HepG2 (cell line): ENCODE measurements around the gene C1QB. TPM values are rescaled to one million over a fixed set of nuclear protein-coding genes. Genes with fewer than 3 reads are reported as not detected.

Experiments
- AHR ChIP-seq: IDR thresholded peaks from 2 replicates; pipeline ENCODE4 v1.6.1; 2018; ENCODE audit warnings: missing genetic modification reagents, missing compliant biosample characterization
- EHMT2 ChIP-seq: fragments of 200-600 bp; sonication (generic); IDR thresholded peaks from 2 replicates; pipeline ENCODE4 v1.7.0; 2017; ENCODE audit warnings: antibody characterized with exemption, low read depth, low read length, borderline replicate concordance
- KDM2A ChIP-seq: sonication (generic); formaldehyde crosslinking; IDR thresholded peaks from 2 replicates; pipeline ENCODE4 v1.4.0; 2020; ENCODE audit warnings: low read depth, missing genetic modification reagents, borderline replicate concordance
- KLF16 ChIP-seq, 2 experiments: sonication (generic) in 1 of 2; formaldehyde crosslinking in 1 of 2; IDR thresholded peaks; 2 replicates each; pipeline versions ENCODE4 v1.6.1 to v1.8.0; 2016 to 2023; ENCODE audit warnings: missing genetic modification reagents in 2 of 2, missing compliant biosample characterization in 1 of 2
- MIXL1 ChIP-seq: IDR thresholded peaks from 2 replicates; pipeline ENCODE4 v1.6.1; 2016
- NCOA1 ChIP-seq: sonication (generic); formaldehyde crosslinking; IDR thresholded peaks from 2 replicates; pipeline ENCODE4 v1.9.0; 2021; ENCODE audit warnings: missing genetic modification reagents
- SALL2 ChIP-seq: sonication (generic); formaldehyde crosslinking; IDR thresholded peaks from 2 replicates; pipeline ENCODE4 v1.8.1; 2023; ENCODE audit warnings: mild to moderate bottlenecking, missing genetic modification reagents, inconsistent platforms
- SRY ChIP-seq: sonication (generic); formaldehyde crosslinking; IDR thresholded peaks from 2 replicates; pipeline ENCODE4 v1.8.0; 2022; ENCODE audit warnings: mild to moderate bottlenecking, missing genetic modification reagents
- YEATS2 ChIP-seq: sonication (generic); formaldehyde crosslinking; IDR thresholded peaks from 2 replicates; pipeline ENCODE4 v1.4.0; 2020; ENCODE audit warnings: missing genetic modification reagents, borderline replicate concordance
- ZNF101 ChIP-seq: sonication (generic); formaldehyde crosslinking; IDR thresholded peaks from 2 replicates; pipeline ENCODE4 v1.4.0; 2020; ENCODE audit warnings: mild to moderate bottlenecking, low read depth, missing genetic modification reagents, borderline replicate concordance
- ZNF232 ChIP-seq: sonication (generic); formaldehyde crosslinking; IDR thresholded peaks from 2 replicates; pipeline ENCODE4 v1.4.0; 2020; ENCODE audit warnings: missing genetic modification reagents, borderline replicate concordance
- ZNF253 ChIP-seq: sonication (generic); formaldehyde crosslinking; IDR thresholded peaks from 2 replicates; pipeline ENCODE4 v1.8.0; 2022; ENCODE audit warnings: mild to moderate bottlenecking, missing genetic modification reagents, borderline replicate concordance
- ZNF30 ChIP-seq: sonication (generic); formaldehyde crosslinking; IDR thresholded peaks from 2 replicates; pipeline ENCODE4 v1.5.0; 2020; ENCODE audit warnings: mild to moderate bottlenecking, missing genetic modification reagents
- ZNF331 ChIP-seq: sonication (generic); formaldehyde crosslinking; IDR thresholded peaks from 2 replicates; pipeline ENCODE4 v1.4.0; 2020; ENCODE audit warnings: missing genetic modification reagents
- ZNF335 ChIP-seq: sonication (generic); formaldehyde crosslinking; IDR thresholded peaks from 2 replicates; pipeline ENCODE4 v1.4.0; 2020; ENCODE audit warnings: missing genetic modification reagents
- ZNF530 ChIP-seq: sonication (generic); formaldehyde crosslinking; IDR thresholded peaks from 2 replicates; pipeline ENCODE4 v1.5.0; 2020; ENCODE audit warnings: low read depth, mild to moderate bottlenecking, missing genetic modification reagents
- polyA plus RNA-seq, 8 experiments: library from polyadenylated mRNA; depleted of rRNA in 3 of 8; stranded (reverse) in 7 of 8; unstranded in 1 of 8; fragments of >200 nt; fragmentation: Illumina TruSeq in 4 of 8; extraction: Trizol in 4 of 8; gene quantifications; 2 replicates each; pipeline versions ENCODE4 v1.2.1 to v1.2.3, GENCODE V29; 2011 to 2016; ENCODE audit warnings: low read depth in 4 of 8, missing spikeins in 1 of 8, mixed read lengths in 1 of 8; ENCODE audit not compliant: insufficient read depth in 1 of 8
- total RNA-seq, 5 experiments: library from RNA; depleted of rRNA; stranded (reverse); fragments of >200 nt; fragmentation: Illumina TruSeq; extraction: Trizol; gene quantifications; 2 replicates each; pipeline ENCODE4 v1.2.3, GENCODE V29; 2016; ENCODE audit warnings: low read depth in 1 of 5
- TF ChIP-seq, protein P1 (sequence below): sonication (generic); formaldehyde crosslinking; conservative IDR thresholded peaks from 2 replicates; pipeline ENCODE4 v1.4.0; 2020; ENCODE audit warnings: missing genetic modification reagents
- TF ChIP-seq, protein P2 (sequence below): fragments of 450-650 bp; IDR thresholded peaks from 2 replicates; pipeline ENCODE4 v1.6.1; 2016
- TF ChIP-seq, protein P3 (sequence below): sonication (generic); formaldehyde crosslinking; conservative IDR thresholded peaks from 2 replicates; pipeline ENCODE4 v1.4.0; 2020; ENCODE audit warnings: missing genetic modification reagents
- TF ChIP-seq, protein P4 (sequence below): IDR thresholded peaks from 2 replicates; pipeline ENCODE4 v1.6.1; 2016; ENCODE audit warnings: low read depth
- TF ChIP-seq, protein P5 (sequence below): sonication (generic); formaldehyde crosslinking; IDR thresholded peaks from 2 replicates; pipeline ENCODE4 v1.4.0; 2020; ENCODE audit warnings: missing genetic modification reagents

Gene C1QB
- total and polyA plus RNA-seq, 2 of the 13 experiments (the other 11 are each of a cell fraction or from before 2014, with no cell fraction given), result not detected

DNA sequence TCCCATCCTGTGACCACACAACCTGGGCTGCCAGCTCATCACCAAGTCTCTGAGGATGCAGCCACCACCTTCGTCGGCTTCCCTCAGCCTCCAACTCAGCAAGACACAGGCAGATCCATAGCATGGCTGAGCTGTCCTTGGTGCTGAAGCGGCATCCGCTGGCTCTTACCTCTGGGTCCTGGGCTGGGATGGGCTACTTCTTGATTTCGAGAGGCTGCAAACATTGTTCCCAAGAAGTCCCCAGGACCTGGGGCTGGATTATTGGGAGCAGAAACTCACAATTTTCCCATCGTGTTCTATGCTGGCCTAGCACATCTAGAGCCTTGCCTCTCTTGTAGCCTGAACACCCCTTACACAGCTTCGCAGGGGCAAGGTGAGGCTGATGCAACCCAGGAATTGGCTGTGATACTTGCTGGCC lies 41.5 kb upstream of the C1QB start (continued):
- TF ChIP-seq KDM2A (CRISPR knock-in tag) (peak; percentile 51; the same call in 1 of the 2 replicates), KLF16 (CRISPR knock-in tag; IDR thresholded peaks at IDR 0.05) (0 out of 4 replicates have a peak, but pooled peaks of 1 of the 2 experiments have one; percentile 63), YEATS2 (CRISPR knock-in tag) (peak; percentile 39; the same call in 1 of the 2 replicates), ZNF101 (CRISPR knock-in tag) (no peak), NCOA1 (CRISPR knock-in tag) (no peak), EHMT2 (peak; percentile 96), ZNF30 (CRISPR knock-in tag) (no peak), ZNF335 (peak; percentile 58; the same call in 1 of the 2 replicates), SRY (CRISPR knock-in tag) (peak; percentile 86), ZNF253 (no peak), ZNF530 (CRISPR knock-in tag) (0 out of 2 replicates have a peak, but pooled peaks have one; percentile 41), ZNF232 (CRISPR knock-in tag) (peak; percentile 81; the same call in 1 of the 2 replicates), ZNF331 (peak; percentile 64; the same call in 1 of the 2 replicates), MIXL1 (CRISPR knock-in tag) (peak; percentile 80; the same call in 1 of the 2 replicates), SALL2 (CRISPR knock-in tag) (peak; percentile 24; the same call in 1 of the 2 replicates), AHR (CRISPR knock-in tag) (0 out of 2 replicates have a peak, but pooled peaks have one; percentile 82)
- TF ChIP-seq, protein P1, sequence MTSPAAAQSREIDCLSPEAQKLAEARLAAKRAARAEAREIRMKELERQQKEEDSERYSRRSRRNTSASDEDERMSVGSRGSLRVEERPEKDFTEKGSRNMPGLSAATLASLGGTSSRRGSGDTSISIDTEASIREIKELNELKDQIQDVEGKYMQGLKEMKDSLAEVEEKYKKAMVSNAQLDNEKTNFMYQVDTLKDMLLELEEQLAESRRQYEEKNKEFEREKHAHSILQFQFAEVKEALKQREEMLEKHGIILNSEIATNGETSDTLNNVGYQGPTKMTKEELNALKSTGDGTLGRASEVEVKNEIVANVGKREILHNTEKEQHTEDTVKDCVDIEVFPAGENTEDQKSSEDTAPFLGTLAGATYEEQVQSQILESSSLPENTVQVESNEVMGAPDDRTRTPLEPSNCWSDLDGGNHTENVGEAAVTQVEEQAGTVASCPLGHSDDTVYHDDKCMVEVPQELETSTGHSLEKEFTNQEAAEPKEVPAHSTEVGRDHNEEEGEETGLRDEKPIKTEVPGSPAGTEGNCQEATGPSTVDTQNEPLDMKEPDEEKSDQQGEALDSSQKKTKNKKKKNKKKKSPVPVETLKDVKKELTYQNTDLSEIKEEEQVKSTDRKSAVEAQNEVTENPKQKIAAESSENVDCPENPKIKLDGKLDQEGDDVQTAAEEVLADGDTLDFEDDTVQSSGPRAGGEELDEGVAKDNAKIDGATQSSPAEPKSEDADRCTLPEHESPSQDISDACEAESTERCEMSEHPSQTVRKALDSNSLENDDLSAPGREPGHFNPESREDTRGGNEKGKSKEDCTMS (CRISPR knock-in tag), result 0 out of 2 replicates have a peak, but pooled peaks have one; percentile 66
- TF ChIP-seq, protein P2, sequence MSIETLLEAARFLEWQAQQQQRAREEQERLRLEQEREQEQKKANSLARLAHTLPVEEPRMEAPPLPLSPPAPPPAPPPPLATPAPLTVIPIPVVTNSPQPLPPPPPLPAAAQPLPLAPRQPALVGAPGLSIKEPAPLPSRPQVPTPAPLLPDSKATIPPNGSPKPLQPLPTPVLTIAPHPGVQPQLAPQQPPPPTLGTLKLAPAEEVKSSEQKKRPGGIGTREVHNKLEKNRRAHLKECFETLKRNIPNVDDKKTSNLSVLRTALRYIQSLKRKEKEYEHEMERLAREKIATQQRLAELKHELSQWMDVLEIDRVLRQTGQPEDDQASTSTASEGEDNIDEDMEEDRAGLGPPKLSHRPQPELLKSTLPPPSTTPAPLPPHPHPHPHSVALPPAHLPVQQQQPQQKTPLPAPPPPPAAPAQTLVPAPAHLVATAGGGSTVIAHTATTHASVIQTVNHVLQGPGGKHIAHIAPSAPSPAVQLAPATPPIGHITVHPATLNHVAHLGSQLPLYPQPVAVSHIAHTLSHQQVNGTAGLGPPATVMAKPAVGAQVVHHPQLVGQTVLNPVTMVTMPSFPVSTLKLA, result no peak
- TF ChIP-seq, protein P3, sequence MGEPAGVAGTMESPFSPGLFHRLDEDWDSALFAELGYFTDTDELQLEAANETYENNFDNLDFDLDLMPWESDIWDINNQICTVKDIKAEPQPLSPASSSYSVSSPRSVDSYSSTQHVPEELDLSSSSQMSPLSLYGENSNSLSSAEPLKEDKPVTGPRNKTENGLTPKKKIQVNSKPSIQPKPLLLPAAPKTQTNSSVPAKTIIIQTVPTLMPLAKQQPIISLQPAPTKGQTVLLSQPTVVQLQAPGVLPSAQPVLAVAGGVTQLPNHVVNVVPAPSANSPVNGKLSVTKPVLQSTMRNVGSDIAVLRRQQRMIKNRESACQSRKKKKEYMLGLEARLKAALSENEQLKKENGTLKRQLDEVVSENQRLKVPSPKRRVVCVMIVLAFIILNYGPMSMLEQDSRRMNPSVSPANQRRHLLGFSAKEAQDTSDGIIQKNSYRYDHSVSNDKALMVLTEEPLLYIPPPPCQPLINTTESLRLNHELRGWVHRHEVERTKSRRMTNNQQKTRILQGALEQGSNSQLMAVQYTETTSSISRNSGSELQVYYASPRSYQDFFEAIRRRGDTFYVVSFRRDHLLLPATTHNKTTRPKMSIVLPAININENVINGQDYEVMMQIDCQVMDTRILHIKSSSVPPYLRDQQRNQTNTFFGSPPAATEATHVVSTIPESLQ (CRISPR knock-in tag), result 0 out of 2 replicates have a peak, but pooled peaks have one; percentile 78
- TF ChIP-seq, protein P4, sequence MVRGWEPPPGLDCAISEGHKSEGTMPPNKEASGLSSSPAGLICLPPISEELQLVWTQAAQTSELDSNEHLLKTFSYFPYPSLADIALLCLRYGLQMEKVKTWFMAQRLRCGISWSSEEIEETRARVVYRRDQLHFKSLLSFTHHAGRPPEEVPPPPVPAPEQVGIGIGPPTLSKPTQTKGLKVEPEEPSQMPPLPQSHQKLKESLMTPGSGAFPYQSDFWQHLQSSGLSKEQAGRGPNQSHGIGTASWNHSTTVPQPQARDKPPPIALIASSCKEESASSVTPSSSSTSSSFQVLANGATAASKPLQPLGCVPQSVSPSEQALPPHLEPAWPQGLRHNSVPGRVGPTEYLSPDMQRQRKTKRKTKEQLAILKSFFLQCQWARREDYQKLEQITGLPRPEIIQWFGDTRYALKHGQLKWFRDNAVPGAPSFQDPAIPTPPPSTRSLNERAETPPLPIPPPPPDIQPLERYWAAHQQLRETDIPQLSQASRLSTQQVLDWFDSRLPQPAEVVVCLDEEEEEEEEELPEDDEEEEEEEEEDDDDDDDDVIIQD, result 0 out of 2 replicates have a peak, but pooled peaks have one; percentile 16
- TF ChIP-seq, protein P5, sequence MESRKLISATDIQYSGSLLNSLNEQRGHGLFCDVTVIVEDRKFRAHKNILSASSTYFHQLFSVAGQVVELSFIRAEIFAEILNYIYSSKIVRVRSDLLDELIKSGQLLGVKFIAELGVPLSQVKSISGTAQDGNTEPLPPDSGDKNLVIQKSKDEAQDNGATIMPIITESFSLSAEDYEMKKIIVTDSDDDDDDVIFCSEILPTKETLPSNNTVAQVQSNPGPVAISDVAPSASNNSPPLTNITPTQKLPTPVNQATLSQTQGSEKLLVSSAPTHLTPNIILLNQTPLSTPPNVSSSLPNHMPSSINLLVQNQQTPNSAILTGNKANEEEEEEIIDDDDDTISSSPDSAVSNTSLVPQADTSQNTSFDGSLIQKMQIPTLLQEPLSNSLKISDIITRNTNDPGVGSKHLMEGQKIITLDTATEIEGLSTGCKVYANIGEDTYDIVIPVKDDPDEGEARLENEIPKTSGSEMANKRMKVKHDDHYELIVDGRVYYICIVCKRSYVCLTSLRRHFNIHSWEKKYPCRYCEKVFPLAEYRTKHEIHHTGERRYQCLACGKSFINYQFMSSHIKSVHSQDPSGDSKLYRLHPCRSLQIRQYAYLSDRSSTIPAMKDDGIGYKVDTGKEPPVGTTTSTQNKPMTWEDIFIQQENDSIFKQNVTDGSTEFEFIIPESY (CRISPR knock-in tag), result no peak
